ENCODE results near the gene MYO10.

Gene MYO10

GRCh38 chr5:16809395-16810207, 126.5 kb downstream of the MYO10 start:
- DNase-seq, result no peak

- no peak for DNase-seq
These were observed 127.1 kb downstream of the MYO10 start for GRCh38 chr5:16809010-16809394.

- DNase-seq, result no peak
These were observed 128.1 kb downstream of the MYO10 start for GRCh38 chr5:16808021-16808420.

GRCh38 chr5:16807547-16807864, 128.6 kb downstream of the MYO10 start:
- DNase-seq, result no peak

- no peak for DNase-seq
These were observed 129.2 kb downstream of the MYO10 start for GRCh38 chr5:16806711-16807546.

- no peak for DNase-seq
These were observed 130.6 kb downstream of the MYO10 start for GRCh38 chr5:16805486-16805885.

GRCh38 chr5:16803831-16804230, 132.3 kb downstream of the MYO10 start:
- no peak for DNase-seq

GRCh38 chr5:16800477-16800876, 135.6 kb downstream of the MYO10 start:
- no peak for DNase-seq

GRCh38 chr5:16799796-16800195, 136.3 kb downstream of the MYO10 start:
- no peak for DNase-seq

GRCh38 chr5:16797951-16798350, 138.1 kb downstream of the MYO10 start:
- no peak for DNase-seq

- DNase-seq, result no peak
These were observed 141.7 kb downstream of the MYO10 start for GRCh38 chr5:16794269-16794913.

- DNase-seq, result no peak
These were observed 143.4 kb downstream of the MYO10 start for GRCh38 chr5:16792598-16793275.

- no peak for DNase-seq
These were observed 144.0 kb downstream of the MYO10 start for GRCh38 chr5:16791904-16792597.

GRCh38 chr5:16791036-16791705, 144.9 kb downstream of the MYO10 start:
- DNase-seq, result no peak

GRCh38 chr5:16788957-16789356, 147.1 kb downstream of the MYO10 start:
- no peak for DNase-seq

- DNase-seq, result no peak
These were observed 148.8 kb downstream of the MYO10 start for GRCh38 chr5:16787278-16787677.

- DNase-seq, result no peak
These were observed 151.0 kb downstream of the MYO10 start for GRCh38 chr5:16784843-16785791.

- DNase-seq, result no peak
These were observed 152.0 kb downstream of the MYO10 start for GRCh38 chr5:16784088-16784487.

GRCh38 chr5:16781828-16782626, 154.1 kb downstream of the MYO10 start:
- DNase-seq, result no peak

GRCh38 chr5:16780325-16780724, 155.8 kb downstream of the MYO10 start:
- no peak for DNase-seq

All from activated gamma-delta T cell treated with Interleukin-2 at 50 U/mL for 16 hours (primary cell).